SU-DHL-6 (cell line): ENCODE data around the gene ITGA11.

Experiments
- EZH2phosphoT487 ChIP-seq: fragments of 200-600 bp; sonication (generic), shearing (Covaris generic); conservative IDR thresholded peaks from 2 replicates; pipeline ENCODE4 v1.6.1; 2018; ENCODE audit warnings: mild to moderate bottlenecking, antibody characterized with exemption, low read length, moderate library complexity, mixed read lengths
- TF ChIP-seq, protein P1 (sequence below): fragments of 200-600 bp; sonication (generic); IDR thresholded peaks from one replicate; pipeline ENCODE4 v1.5.1; 2017; ENCODE audit warnings: antibody characterized with exemption, mild to moderate bottlenecking, low read length, moderate library complexity; ENCODE audit not compliant: insufficient read depth, poor library complexity, severe bottlenecking

- TF ChIP-seq, protein P1, sequence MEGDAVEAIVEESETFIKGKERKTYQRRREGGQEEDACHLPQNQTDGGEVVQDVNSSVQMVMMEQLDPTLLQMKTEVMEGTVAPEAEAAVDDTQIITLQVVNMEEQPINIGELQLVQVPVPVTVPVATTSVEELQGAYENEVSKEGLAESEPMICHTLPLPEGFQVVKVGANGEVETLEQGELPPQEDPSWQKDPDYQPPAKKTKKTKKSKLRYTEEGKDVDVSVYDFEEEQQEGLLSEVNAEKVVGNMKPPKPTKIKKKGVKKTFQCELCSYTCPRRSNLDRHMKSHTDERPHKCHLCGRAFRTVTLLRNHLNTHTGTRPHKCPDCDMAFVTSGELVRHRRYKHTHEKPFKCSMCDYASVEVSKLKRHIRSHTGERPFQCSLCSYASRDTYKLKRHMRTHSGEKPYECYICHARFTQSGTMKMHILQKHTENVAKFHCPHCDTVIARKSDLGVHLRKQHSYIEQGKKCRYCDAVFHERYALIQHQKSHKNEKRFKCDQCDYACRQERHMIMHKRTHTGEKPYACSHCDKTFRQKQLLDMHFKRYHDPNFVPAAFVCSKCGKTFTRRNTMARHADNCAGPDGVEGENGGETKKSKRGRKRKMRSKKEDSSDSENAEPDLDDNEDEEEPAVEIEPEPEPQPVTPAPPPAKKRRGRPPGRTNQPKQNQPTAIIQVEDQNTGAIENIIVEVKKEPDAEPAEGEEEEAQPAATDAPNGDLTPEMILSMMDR, result no peak
- TF ChIP-seq EZH2phosphoT487, result no peak
Measured at GRCh38 chr15:68479870-68480269, 47.9 kb upstream of the ITGA11 start.
